SK-N-SH (cell line): ENCODE results near the gene SEPSECS. TPM values are rescaled to one million over a fixed set of nuclear protein-coding genes. Genes with fewer than 3 reads are reported as not detected.

ENCODE experiments used
- CTCF ChIA-PET: fragments of 300-600, 350-600 bp; formaldehyde crosslinking; extraction: SDS; loops from one replicate; lab custom pipeline; 2021; lab: Yijun Ruan, JAX
- POLR2A ChIA-PET: fragments of 350-600 bp; sonication (Branson Sonifier 250); formaldehyde crosslinking; extraction: SDS; loops from one replicate; lab custom pipeline; 2020; ENCODE audit warnings: antibody characterized with exemption, inconsistent platforms; lab: Yijun Ruan, JAX
- DNase-seq: peaks from one replicate; pipeline ENCODE4 v3.0.0; 2012
- H2AFZ ChIP-seq: fragments of 200-600 bp; sonication (generic); 2 replicates; pipeline ENCODE4 v1.8.1; 2016; ENCODE audit warnings: antibody characterized with exemption, mild to moderate bottlenecking, low read depth
- H3F3A ChIP-seq: fragments of 200-600 bp; sonication (generic); replicated peaks from 2 replicates; pipeline ENCODE3; 2016; ENCODE audit warnings: antibody characterized with exemption, mild to moderate bottlenecking; ENCODE audit not compliant: insufficient read depth
- H3K27ac ChIP-seq, 2 experiments: fragments of 200-500 bp in 1 of 2; fragments of 200-600 bp in 1 of 2; sonication (Bioruptor generic) in 1 of 2; sonication (generic), shearing (Covaris generic) in 1 of 2; 2 replicates each; pipeline versions ENCODE4 v1.5.1 to v1.6.1; 2014 to 2016; ENCODE audit warnings: low read depth in 2 of 2, inconsistent platforms in 1 of 2, low read length in 1 of 2, mild to moderate bottlenecking in 1 of 2, mixed read lengths in 1 of 2
- H3K27me3 ChIP-seq: fragments of 200-600 bp; sonication (generic), shearing (Covaris generic); 2 replicates; pipeline ENCODE4 v1.6.1; 2016; ENCODE audit warnings: mixed run types; ENCODE audit not compliant: insufficient read depth
- H3K36me3 ChIP-seq, 2 experiments: fragments of 200-500 bp in 1 of 2; fragments of 200-600 bp in 1 of 2; sonication (Bioruptor generic) in 1 of 2; sonication (generic) in 1 of 2; replicated peaks in 1 of 2; 2 replicates each; pipeline versions ENCODE3 to v1.5.1; 2014 to 2016; ENCODE audit warnings: low read length in 1 of 2, mild to moderate bottlenecking in 1 of 2; ENCODE audit not compliant: insufficient read depth in 2 of 2, control insufficient read depth in 1 of 2
- H3K4me1 ChIP-seq, 2 experiments: fragments of 200-500 bp in 1 of 2; fragments of 200-600 bp in 1 of 2; sonication (Bioruptor generic) in 1 of 2; sonication (generic), shearing (Covaris generic) in 1 of 2; 2 replicates each; pipeline versions ENCODE4 v1.5.1 to v1.6.1; 2014 to 2016; ENCODE audit warnings: low read depth in 1 of 2, low read length in 1 of 2, mixed run types in 1 of 2; ENCODE audit not compliant: insufficient read depth in 2 of 2, control insufficient read depth in 1 of 2
- H3K4me2 ChIP-seq: fragments of 200-600 bp; sonication (generic), shearing (Covaris generic); 2 replicates; pipeline ENCODE4 v1.6.1; 2017; ENCODE audit warnings: mixed run types
- H3K4me3 ChIP-seq, 2 experiments: fragments of 200-500 bp in 1 of 2; fragments of 200-600 bp in 1 of 2; sonication (Bioruptor generic) in 1 of 2; sonication (generic), shearing (Covaris generic) in 1 of 2; 2 replicates each; pipeline versions ENCODE4 v1.5.1 to v1.8.1; 2014 to 2016; ENCODE audit warnings: low read depth in 2 of 2, inconsistent platforms in 1 of 2, low read length in 1 of 2, mild to moderate bottlenecking in 1 of 2, mixed read lengths in 1 of 2, moderate library complexity in 1 of 2
- H3K79me2 ChIP-seq: fragments of 200-600 bp; sonication (generic); 2 replicates; pipeline ENCODE4 v1.8.1; 2017; ENCODE audit warnings: mild to moderate bottlenecking; ENCODE audit not compliant: insufficient read depth
- H3K9ac ChIP-seq: fragments of 200-600 bp; sonication (generic); 2 replicates; pipeline ENCODE4 v1.6.1; 2017; ENCODE audit warnings: mixed run types
- H3K9me2 ChIP-seq: fragments of 200-600 bp; sonication (generic); 2 replicates; pipeline ENCODE4 v1.6.1; 2017; ENCODE audit warnings: mixed run types
- H3K9me3 ChIP-seq: fragments of 200-600 bp; sonication (generic); 2 replicates; pipeline ENCODE4 v1.6.1; 2017; ENCODE audit warnings: mixed run types, mild to moderate bottlenecking, moderate library complexity
- H4K20me1 ChIP-seq: fragments of 200-600 bp; sonication (generic); 2 replicates; pipeline ENCODE4 v1.6.1; 2017; ENCODE audit warnings: mild to moderate bottlenecking, mixed run types; ENCODE audit not compliant: insufficient read depth
- CHD2 ChIP-seq: fragments of 150-350 bp; IDR thresholded peaks from 2 replicates; pipeline ENCODE4 v1.6.1; 2018; ENCODE audit warnings: low read length; ENCODE audit not compliant: partially characterized antibody
- CTCF ChIP-seq: fragments of 200-600 bp; sonication (generic); IDR thresholded peaks from 2 replicates; pipeline ENCODE4 v1.6.1; 2017; ENCODE audit warnings: antibody characterized with exemption, mild to moderate bottlenecking, moderate library complexity
- FOSL2 ChIP-seq: IDR thresholded peaks from 2 replicates; pipeline ENCODE4 v1.4.0; 2012; ENCODE audit warnings: low read depth, mild to moderate bottlenecking, moderate library complexity, borderline replicate concordance
- FOXJ3 ChIP-seq: sonication (generic); formaldehyde crosslinking; IDR thresholded peaks from 2 replicates; pipeline ENCODE4 v1.5.1; 2020; ENCODE audit warnings: mild to moderate bottlenecking, missing genetic modification reagents
- IRF3 ChIP-seq: fragments of 150-350 bp; IDR thresholded peaks from 2 replicates; pipeline ENCODE4 v1.6.1; 2016; ENCODE audit warnings: mild to moderate bottlenecking, low read depth, low read length
- JUND ChIP-seq: IDR thresholded peaks from 2 replicates; pipeline ENCODE4 v1.4.0; 2012
- MAX ChIP-seq: IDR thresholded peaks from 2 replicates; pipeline ENCODE4 v1.4.0; 2012; ENCODE audit warnings: low read depth
- MEF2A ChIP-seq: IDR thresholded peaks from 2 replicates; pipeline ENCODE4 v1.4.0; 2012; ENCODE audit warnings: low read depth, borderline replicate concordance
- NFIC ChIP-seq: IDR thresholded peaks from 2 replicates; pipeline ENCODE4 v1.4.0; 2012; ENCODE audit warnings: borderline replicate concordance
- NRF1 ChIP-seq: IDR thresholded peaks from 2 replicates; pipeline ENCODE4 v1.6.1; 2012; ENCODE audit warnings: low read depth, mild to moderate bottlenecking, low read length
- PBX3 ChIP-seq: IDR thresholded peaks from 2 replicates; pipeline ENCODE4; 2012
- RAD21 ChIP-seq: IDR thresholded peaks from 2 replicates; pipeline ENCODE4 v1.6.1; 2012; ENCODE audit warnings: mild to moderate bottlenecking, low read length
- RCOR1 ChIP-seq: fragments of 150-350 bp; IDR thresholded peaks from 2 replicates; pipeline ENCODE4 v1.6.1; 2017; ENCODE audit warnings: antibody characterized with exemption, low read length
- RXRA ChIP-seq: IDR thresholded peaks from 2 replicates; pipeline ENCODE4 v1.4.0; 2012; ENCODE audit warnings: low read depth, mild to moderate bottlenecking, borderline replicate concordance
- SIN3A ChIP-seq: IDR thresholded peaks from 2 replicates; pipeline ENCODE4 v1.6.1; 2012; ENCODE audit warnings: low read depth, mild to moderate bottlenecking, low read length, moderate library complexity, borderline replicate concordance
- SMC3 ChIP-seq: IDR thresholded peaks from 2 replicates; pipeline ENCODE4 v1.6.1; 2012; ENCODE audit warnings: low read depth, low read length, improper control_type of control experiment
- TAF1 ChIP-seq: IDR thresholded peaks from 2 replicates; pipeline ENCODE4 v1.6.1; 2012; ENCODE audit warnings: low read depth, mild to moderate bottlenecking, low read length, moderate library complexity, borderline replicate concordance
- USF1 ChIP-seq: IDR thresholded peaks from 2 replicates; pipeline ENCODE4 v1.4.0; 2012; ENCODE audit warnings: low read depth, borderline replicate concordance
- USF2 ChIP-seq: fragments of 150-350 bp; IDR thresholded peaks from 2 replicates; pipeline ENCODE4 v1.6.1; 2017; ENCODE audit warnings: antibody characterized with exemption, low read length, low read depth, borderline replicate concordance
- WGBS: methylation state at CpG from one replicate; pipeline ENCODE4 v1.1.6; 2017; ENCODE audit warnings: low lambda C conversion rate; 5-methylcytosine and 5-hydroxymethylcytosine counted together
- polyA plus RNA-seq, 3 experiments: library from polyadenylated mRNA; depleted of rRNA; stranded (reverse); fragments of >200 nt; gene quantifications; 2 replicates each; pipeline ENCODE4 v1.2.3, GENCODE V29; 2012

Gene SEPSECS
- polyA plus RNA-seq, 1 of the 3 experiments (the other 2 are of a cell fraction) = 2.0 TPM

GRCh38 chr4:25100710-25101109, 59.5 kb downstream of the SEPSECS start:
- no peak overlapping the region for H2AFZ ChIP-seq
- H3K36me3 ChIP-seq = no peaks in the 10 kb centered on the region
- H3K9ac ChIP-seq = no peak overlapping the region
- H3K27ac ChIP-seq = no peak overlapping the region
- H3K4me2 ChIP-seq = no peak overlapping the region
- no peak overlapping the region for H3K4me3 ChIP-seq
- H3K27me3 ChIP-seq = peaks cover 30% of the 10 kb centered on the region
- H3K9me3 ChIP-seq = no peaks in the 10 kb centered on the region
- no peak for DNase-seq
- POLR2A ChIA-PET = no interaction called here
- TF ChIP-seq PBX3 (no peak), NFIC (no peak), FOSL2 (no peak), TAF1 (no peak), CHD2 (no peak), RXRA (no peak), MAX (no peak), JUND (no peak), FOXJ3 (no peak), SIN3A (no peak), USF2 (no peak)
- H3K4me1 ChIP-seq = peaks cover 7 to 8% of the 10 kb centered on the region in 2 experiments; a peak in 1 of 4 replicates
- H3F3A ChIP-seq = peaks cover 4% of the 10 kb centered on the region
- H3K9me2 ChIP-seq = no peaks in the 10 kb centered on the region
- H4K20me1 ChIP-seq = no peaks in the 10 kb centered on the region
- CTCF ChIA-PET = interaction anchor here (0.8 kb wide), 1 partner anchor 9 kb away, joined by 3 read pairs; no protein-coding TSS in a partner anchor
- no peaks in the 10 kb centered on the region for H3K79me2 ChIP-seq

- H3K4me2 ChIP-seq = peak overlapping the region; percentile 51
- no peaks in the 10 kb centered on the region for H3K79me2 ChIP-seq
- H3K4me1 ChIP-seq = peaks cover 7 to 8% of the 10 kb centered on the region in 2 experiments; a peak in 1 of 4 replicates
- no peak overlapping the region for H3K9ac ChIP-seq
- no peaks in the 10 kb centered on the region for H3K36me3 ChIP-seq
- H4K20me1 ChIP-seq = no peaks in the 10 kb centered on the region
- H3F3A ChIP-seq = peaks cover 4% of the 10 kb centered on the region
- peaks cover 25% of the 10 kb centered on the region for H3K27me3 ChIP-seq
- 48% methylated on average over 4 of the region's 4 CpGs for WGBS
- ChIA-PET CTCF (interaction anchor here (0.8 to 1.1 kb wide), 2 partner anchors 8 to 9 kb away, joined by 3 read pairs; no protein-coding TSS in a partner anchor), POLR2A (no interaction called here)
- DNase-seq = no peak
- H3K27ac ChIP-seq = no peak overlapping the region
- no peak overlapping the region for H3K4me3 ChIP-seq
- H3K9me3 ChIP-seq = no peaks in the 10 kb centered on the region
- H3K9me2 ChIP-seq = no peaks in the 10 kb centered on the region
- H2AFZ ChIP-seq = no peak overlapping the region
- no peak for TF ChIP-seq RXRA
- no peak for TF ChIP-seq RAD21
- TF ChIP-seq IRF3 = no peak
- no peak for TF ChIP-seq FOSL2
- no peak for TF ChIP-seq NRF1
- no peak for TF ChIP-seq USF1
- TF ChIP-seq JUND = no peak
- TF ChIP-seq TAF1 = no peak
- TF ChIP-seq MAX = no peak
- no peak for TF ChIP-seq SMC3
- no peak for TF ChIP-seq RCOR1
- TF ChIP-seq MEF2A = no peak
- no peak for TF ChIP-seq NFIC
- no peak for TF ChIP-seq CTCF
- TF ChIP-seq USF2 = no peak
Observed at GRCh38 chr4:25100021-25100555, 60.2 kb downstream of the SEPSECS start.
